ENCODE data around the gene OR13A1.
"Not testable (repeated sequence)": the region's sequence is repeated elsewhere in the genome, so short reads cannot be mapped to it uniquely, and the experiment has no call there.

OR13A1 gene

GRCh38 chr10:45331824-45332223 lies 16.4 kb upstream of the OR13A1 start:
- H3K9ac ChIP-seq (ENCODE audit: low read depth, low read length); H3K4me1 ChIP-seq (ENCODE audit: control insufficient read depth, insufficient read depth, low read length); H3K4me3 ChIP-seq (ENCODE audit: low read depth, low read length); H3K36me3 ChIP-seq (ENCODE audit: control insufficient read depth, insufficient read depth, low read length); H3K9me3 ChIP-seq (ENCODE audit: control insufficient read depth, insufficient read depth, low read length); H3K27me3 ChIP-seq (ENCODE audit: control insufficient read depth, insufficient read depth, low read length): not testable (repeated sequence)

GRCh38 chr10:45326864-45327263 lies 11.5 kb upstream of the OR13A1 start:
- not testable (repeated sequence) for H3K36me3 ChIP-seq (ENCODE audit: control insufficient read depth, insufficient read depth, low read length); H3K9ac ChIP-seq (ENCODE audit: low read depth, low read length); H3K9me3 ChIP-seq (ENCODE audit: control insufficient read depth, insufficient read depth, low read length); H3K27me3 ChIP-seq (ENCODE audit: control insufficient read depth, insufficient read depth, low read length); H3K4me1 ChIP-seq (ENCODE audit: control insufficient read depth, insufficient read depth, low read length); H3K4me3 ChIP-seq (ENCODE audit: low read depth, low read length)

GRCh38 chr10:45325116-45325515 lies 9.7 kb upstream of the OR13A1 start:
- H3K36me3 ChIP-seq (ENCODE audit: control insufficient read depth, insufficient read depth, low read length): no peaks in the 10 kb centered on the region
- no peaks in the 10 kb centered on the region for H3K27me3 ChIP-seq (ENCODE audit: control insufficient read depth, insufficient read depth, low read length)
- no peaks in the 10 kb centered on the region for H3K4me1 ChIP-seq (ENCODE audit: control insufficient read depth, insufficient read depth, low read length)
- H3K4me3 ChIP-seq (ENCODE audit: low read depth, low read length): no peak overlapping the region
- peaks cover 2% of the 10 kb centered on the region for H3K9me3 ChIP-seq (ENCODE audit: control insufficient read depth, insufficient read depth, low read length)
- H3K9ac ChIP-seq (ENCODE audit: low read depth, low read length): no peak overlapping the region

GRCh38 chr10:45319702-45320101 lies 4.3 kb upstream of the OR13A1 start:
- Histone ChIP-seq H3K9me3 (ENCODE audit: control insufficient read depth, insufficient read depth, low read length) (peaks cover 4% of the 10 kb centered on the region), H3K9ac (ENCODE audit: low read depth, low read length) (no peak overlapping the region), H3K4me1 (ENCODE audit: control insufficient read depth, insufficient read depth, low read length) (no peaks in the 10 kb centered on the region), H3K36me3 (ENCODE audit: control insufficient read depth, insufficient read depth, low read length) (no peaks in the 10 kb centered on the region), H3K27me3 (ENCODE audit: control insufficient read depth, insufficient read depth, low read length) (no peaks in the 10 kb centered on the region), H3K4me3 (ENCODE audit: low read depth, low read length) (no peak overlapping the region)

GRCh38 chr10:45313264-45313873 lies 2.0 kb downstream of the OR13A1 start:
- no peaks in the 10 kb centered on the region for H3K27me3 ChIP-seq (ENCODE audit: control insufficient read depth, insufficient read depth, low read length)

GRCh38 chr10:45308707-45309106 lies 6.7 kb downstream of the OR13A1 start:
- no peaks in the 10 kb centered on the region for H3K9me3 ChIP-seq (ENCODE audit: control insufficient read depth, insufficient read depth, low read length)
- peak overlapping the region; percentile 26 for H3K9ac ChIP-seq (ENCODE audit: low read depth, low read length)
- H3K4me1 ChIP-seq (ENCODE audit: control insufficient read depth, insufficient read depth, low read length): peaks cover 16% of the 10 kb centered on the region
- H3K36me3 ChIP-seq (ENCODE audit: control insufficient read depth, insufficient read depth, low read length): no peaks in the 10 kb centered on the region
- no peak overlapping the region for H3K4me3 ChIP-seq (ENCODE audit: low read depth, low read length)
- no peaks in the 10 kb centered on the region for H3K27me3 ChIP-seq (ENCODE audit: control insufficient read depth, insufficient read depth, low read length)

More at GRCh38 chr10:45313264-45313873, 2.0 kb downstream of the OR13A1 start:
- H3K4me3 ChIP-seq (ENCODE audit: low read depth, low read length): no peak overlapping the region
- peaks cover 5% of the 10 kb centered on the region for H3K4me1 ChIP-seq (ENCODE audit: control insufficient read depth, insufficient read depth, low read length)
- no peaks in the 10 kb centered on the region for H3K9me3 ChIP-seq (ENCODE audit: control insufficient read depth, insufficient read depth, low read length)
- no peaks in the 10 kb centered on the region for H3K36me3 ChIP-seq (ENCODE audit: control insufficient read depth, insufficient read depth, low read length)
- no peak overlapping the region for H3K9ac ChIP-seq (ENCODE audit: low read depth, low read length)

- no peak overlapping the region for H3K9ac ChIP-seq (ENCODE audit: low read depth, low read length)
- H3K36me3 ChIP-seq (ENCODE audit: control insufficient read depth, insufficient read depth, low read length): no peaks in the 10 kb centered on the region
- H3K4me3 ChIP-seq (ENCODE audit: low read depth, low read length): no peak overlapping the region
- no peaks in the 10 kb centered on the region for H3K9me3 ChIP-seq (ENCODE audit: control insufficient read depth, insufficient read depth, low read length)
- peaks cover 7% of the 10 kb centered on the region for H3K4me1 ChIP-seq (ENCODE audit: control insufficient read depth, insufficient read depth, low read length)
- no peaks in the 10 kb centered on the region for H3K27me3 ChIP-seq (ENCODE audit: control insufficient read depth, insufficient read depth, low read length)
Measured at GRCh38 chr10:45302573-45302972, 12.8 kb downstream of the OR13A1 start.

- not testable (repeated sequence) for H3K9me3 ChIP-seq (ENCODE audit: control insufficient read depth, insufficient read depth, low read length); H3K4me1 ChIP-seq (ENCODE audit: control insufficient read depth, insufficient read depth, low read length); H3K9ac ChIP-seq (ENCODE audit: low read depth, low read length); H3K36me3 ChIP-seq (ENCODE audit: control insufficient read depth, insufficient read depth, low read length); H3K4me3 ChIP-seq (ENCODE audit: low read depth, low read length); H3K27me3 ChIP-seq (ENCODE audit: control insufficient read depth, insufficient read depth, low read length)
Measured at GRCh38 chr10:45298341-45298955, 17.0 kb downstream of the OR13A1 start.

- H3K4me3 ChIP-seq (ENCODE audit: low read depth, low read length): no peak overlapping the region
- no peak overlapping the region for H3K9ac ChIP-seq (ENCODE audit: low read depth, low read length)
- H3K9me3 ChIP-seq (ENCODE audit: control insufficient read depth, insufficient read depth, low read length): no peaks in the 10 kb centered on the region
- H3K27me3 ChIP-seq (ENCODE audit: control insufficient read depth, insufficient read depth, low read length): no peaks in the 10 kb centered on the region
- no peaks in the 10 kb centered on the region for H3K4me1 ChIP-seq (ENCODE audit: control insufficient read depth, insufficient read depth, low read length)
- H3K36me3 ChIP-seq (ENCODE audit: control insufficient read depth, insufficient read depth, low read length): peaks cover 2% of the 10 kb centered on the region
Measured at GRCh38 chr10:45294681-45295080, 20.7 kb downstream of the OR13A1 start.

GRCh38 chr10:45286980-45287379 lies 28.4 kb downstream of the OR13A1 start:
- Histone ChIP-seq H3K9ac (ENCODE audit: low read depth, low read length) (no peak overlapping the region), H3K4me3 (ENCODE audit: low read depth, low read length) (no peak overlapping the region), H3K4me1 (ENCODE audit: control insufficient read depth, insufficient read depth, low read length) (no peaks in the 10 kb centered on the region), H3K9me3 (ENCODE audit: control insufficient read depth, insufficient read depth, low read length) (no peaks in the 10 kb centered on the region), H3K36me3 (ENCODE audit: control insufficient read depth, insufficient read depth, low read length) (peaks cover 2% of the 10 kb centered on the region), H3K27me3 (ENCODE audit: control insufficient read depth, insufficient read depth, low read length) (no peaks in the 10 kb centered on the region)

GRCh38 chr10:45282061-45282460 lies 33.3 kb downstream of the OR13A1 start:
- Histone ChIP-seq H3K4me1 (ENCODE audit: control insufficient read depth, insufficient read depth, low read length) (peaks cover 6% of the 10 kb centered on the region), H3K9me3 (ENCODE audit: control insufficient read depth, insufficient read depth, low read length) (no peaks in the 10 kb centered on the region), H3K9ac (ENCODE audit: low read depth, low read length) (no peak overlapping the region), H3K27me3 (ENCODE audit: control insufficient read depth, insufficient read depth, low read length) (no peaks in the 10 kb centered on the region), H3K4me3 (ENCODE audit: low read depth, low read length) (no peak overlapping the region), H3K36me3 (ENCODE audit: control insufficient read depth, insufficient read depth, low read length) (no peaks in the 10 kb centered on the region)

- no peak overlapping the region for H3K9ac ChIP-seq (ENCODE audit: low read depth, low read length)
- no peak overlapping the region for H3K4me3 ChIP-seq (ENCODE audit: low read depth, low read length)
- H3K27me3 ChIP-seq (ENCODE audit: control insufficient read depth, insufficient read depth, low read length): no peaks in the 10 kb centered on the region
- H3K9me3 ChIP-seq (ENCODE audit: control insufficient read depth, insufficient read depth, low read length): no peaks in the 10 kb centered on the region
- H3K4me1 ChIP-seq (ENCODE audit: control insufficient read depth, insufficient read depth, low read length): peaks cover 6% of the 10 kb centered on the region
- no peaks in the 10 kb centered on the region for H3K36me3 ChIP-seq (ENCODE audit: control insufficient read depth, insufficient read depth, low read length)
Measured at GRCh38 chr10:45280113-45280760, 35.2 kb downstream of the OR13A1 start.

Data from iPS-15b (cell line).